ENCODE data around the gene TRIP13.

DNA sequence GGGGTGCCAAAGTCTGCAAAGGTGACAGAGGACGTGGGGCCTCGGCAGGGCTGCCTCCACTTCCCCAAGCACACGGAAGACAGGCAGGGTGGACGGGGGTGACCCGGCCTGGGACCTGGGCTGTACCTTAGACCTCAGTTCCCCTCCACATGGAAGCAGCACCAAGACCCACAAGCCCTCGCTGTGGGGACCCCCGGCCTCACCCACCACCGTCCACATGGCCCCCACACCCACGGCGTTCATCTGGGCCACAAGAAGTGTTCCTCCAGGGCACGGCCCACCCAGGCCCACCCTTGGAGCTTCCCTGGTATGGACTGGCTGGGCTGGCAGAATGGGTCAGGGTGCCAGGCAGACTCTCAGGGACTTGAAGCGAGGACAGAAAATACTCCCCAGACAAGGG is 70.1 kb downstream of the TRIP13 start:
- TF ChIP-seq, protein P1, sequence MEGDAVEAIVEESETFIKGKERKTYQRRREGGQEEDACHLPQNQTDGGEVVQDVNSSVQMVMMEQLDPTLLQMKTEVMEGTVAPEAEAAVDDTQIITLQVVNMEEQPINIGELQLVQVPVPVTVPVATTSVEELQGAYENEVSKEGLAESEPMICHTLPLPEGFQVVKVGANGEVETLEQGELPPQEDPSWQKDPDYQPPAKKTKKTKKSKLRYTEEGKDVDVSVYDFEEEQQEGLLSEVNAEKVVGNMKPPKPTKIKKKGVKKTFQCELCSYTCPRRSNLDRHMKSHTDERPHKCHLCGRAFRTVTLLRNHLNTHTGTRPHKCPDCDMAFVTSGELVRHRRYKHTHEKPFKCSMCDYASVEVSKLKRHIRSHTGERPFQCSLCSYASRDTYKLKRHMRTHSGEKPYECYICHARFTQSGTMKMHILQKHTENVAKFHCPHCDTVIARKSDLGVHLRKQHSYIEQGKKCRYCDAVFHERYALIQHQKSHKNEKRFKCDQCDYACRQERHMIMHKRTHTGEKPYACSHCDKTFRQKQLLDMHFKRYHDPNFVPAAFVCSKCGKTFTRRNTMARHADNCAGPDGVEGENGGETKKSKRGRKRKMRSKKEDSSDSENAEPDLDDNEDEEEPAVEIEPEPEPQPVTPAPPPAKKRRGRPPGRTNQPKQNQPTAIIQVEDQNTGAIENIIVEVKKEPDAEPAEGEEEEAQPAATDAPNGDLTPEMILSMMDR (IDR thresholded peaks at IDR 0.05), result no peak
- TF ChIP-seq POLR2AphosphoS5 (IDR thresholded peaks at IDR 0.05) (no peak), EP300 (IDR thresholded peaks at IDR 0.05) (no peak)
